GM23338 (cell line): ENCODE measurements around the gene CDKAL1. TPM values are rescaled to one million over a fixed set of nuclear protein-coding genes. Genes with fewer than 3 reads are reported as not detected.

Experiments
- ATAC-seq: fragments of 200-7000 bp; cut with Tn5 transposase; 3 replicates; pipeline ENCODE4 v1.9.1; 2020
- DNase-seq: peaks from one replicate; pipeline ENCODE4 v3.0.0-alpha.2; 2015; ENCODE audit warnings: low spot score
- H2AFZ ChIP-seq: fragments of 200-600 bp; sonication (generic); 2 replicates; pipeline ENCODE4 v1.8.0; 2016; ENCODE audit warnings: antibody characterized with exemption, mild to moderate bottlenecking, moderate library complexity
- H3F3A ChIP-seq: fragments of 200-600 bp; sonication (generic); replicated peaks from 2 replicates; pipeline ENCODE4 v1.8.0; 2017; ENCODE audit warnings: antibody characterized with exemption, mixed run types, low read depth
- H3K27ac ChIP-seq: fragments of 200-600 bp; sonication (generic); 2 replicates; pipeline ENCODE4 v1.6.1; 2016; ENCODE audit warnings: low read depth
- H3K27me3 ChIP-seq: fragments of 200-600 bp; sonication (generic); 2 replicates; pipeline ENCODE4 v1.8.0; 2016; ENCODE audit warnings: mild to moderate bottlenecking, mixed run types, moderate library complexity; ENCODE audit not compliant: insufficient read depth
- H3K36me3 ChIP-seq: fragments of 200-600 bp; sonication (generic); 2 replicates; pipeline ENCODE4 v1.8.0; 2016; ENCODE audit warnings: mild to moderate bottlenecking; ENCODE audit not compliant: insufficient read depth
- H3K4me1 ChIP-seq: fragments of 200-600 bp; sonication (generic); 2 replicates; pipeline ENCODE4 v1.8.0; 2016; ENCODE audit warnings: mild to moderate bottlenecking, moderate library complexity; ENCODE audit not compliant: insufficient read depth
- H3K4me2 ChIP-seq: fragments of 200-600 bp; sonication (generic); 2 replicates; pipeline ENCODE4 v1.7.1; 2017; ENCODE audit warnings: mixed run types
- H3K4me3 ChIP-seq: fragments of 200-600 bp; sonication (generic); 2 replicates; pipeline ENCODE4 v1.6.1; 2016; ENCODE audit warnings: mixed run types
- H3K79me2 ChIP-seq: fragments of 200-600 bp; sonication (generic); replicated peaks from 2 replicates; pipeline ENCODE4 v1.8.0; 2017; ENCODE audit warnings: mild to moderate bottlenecking; ENCODE audit not compliant: insufficient read depth
- H3K9me2 ChIP-seq: fragments of 200-600 bp; sonication (generic); 2 replicates; pipeline ENCODE4 v1.8.0; 2017; ENCODE audit not compliant: insufficient read depth
- H4K20me1 ChIP-seq: fragments of 200-600 bp; sonication (generic); replicated peaks from 2 replicates; pipeline ENCODE4 v1.8.0; 2017; ENCODE audit warnings: mild to moderate bottlenecking; ENCODE audit not compliant: insufficient read depth
- H3K27ac Mint-ChIP-seq: 2 replicates; pipeline ENCODE4 v1.8.0; 2020; ENCODE audit warnings: inconsistent platforms, mild to moderate bottlenecking, moderate library complexity, mixed read lengths
- H3K27me3 Mint-ChIP-seq: 3 replicates; pipeline ENCODE4 v1.8.0; 2022; ENCODE audit warnings: low read depth, mild to moderate bottlenecking, moderate library complexity, mixed read lengths, inconsistent platforms; ENCODE audit not compliant: insufficient read depth, poor library complexity
- H3K36me3 Mint-ChIP-seq: 3 replicates; pipeline ENCODE4 v1.8.0; 2021; ENCODE audit warnings: low read depth, mild to moderate bottlenecking, inconsistent platforms, moderate library complexity, mixed read lengths
- H3K4me1 Mint-ChIP-seq: 3 replicates; pipeline ENCODE4 v1.8.0; 2020; ENCODE audit warnings: mild to moderate bottlenecking, inconsistent platforms, mixed read lengths
- H3K4me3 Mint-ChIP-seq: 3 replicates; pipeline ENCODE4 v1.8.0; 2021; ENCODE audit warnings: moderate library complexity, mild to moderate bottlenecking, inconsistent platforms, mixed read lengths
- H3K9me3 Mint-ChIP-seq: 3 replicates; pipeline ENCODE4 v1.8.0; 2020; ENCODE audit warnings: moderate library complexity, mild to moderate bottlenecking, inconsistent platforms, mixed read lengths
- CTCF ChIP-seq, 2 experiments: fragments of 200-600 bp in 1 of 2; sonication (generic) in 1 of 2; conservative IDR thresholded peaks; 2 replicates each; pipeline versions ENCODE4 v1.5.1 to v1.6.1; 2016 to 2017; ENCODE audit warnings: antibody characterized with exemption in 2 of 2, low read depth in 2 of 2, mild to moderate bottlenecking in 2 of 2, moderate library complexity in 1 of 2
- EZH2 ChIP-seq: fragments of 200-600 bp; sonication (generic); IDR thresholded peaks from one replicate; pipeline ENCODE4 v1.8.0; 2017; ENCODE audit warnings: antibody characterized with exemption, mild to moderate bottlenecking, low read depth; ENCODE audit not compliant: unreplicated experiment
- EZH2phosphoT487 ChIP-seq: fragments of 200-600 bp; sonication (generic); IDR thresholded peaks from one replicate; pipeline ENCODE4 v1.8.1; 2018; ENCODE audit warnings: antibody characterized with exemption; ENCODE audit not compliant: unreplicated experiment
- JUNB ChIP-seq: IDR thresholded peaks from one replicate; pipeline ENCODE4 v1.6.1; 2016; ENCODE audit warnings: antibody characterized with exemption; ENCODE audit not compliant: unreplicated experiment
- NANOG ChIP-seq: IDR thresholded peaks from 2 replicates; pipeline ENCODE4 v1.6.1; 2016; ENCODE audit warnings: antibody characterized with exemption, borderline replicate concordance
- REST ChIP-seq: IDR thresholded peaks from one replicate; pipeline ENCODE4 v1.6.1; 2018; ENCODE audit warnings: antibody characterized with exemption; ENCODE audit not compliant: unreplicated experiment
- STAT1 ChIP-seq: IDR thresholded peaks from one replicate; pipeline ENCODE4 v1.6.1; 2016; ENCODE audit warnings: antibody characterized with exemption; ENCODE audit not compliant: unreplicated experiment
- ZNF114 ChIP-seq: fragments of 250-450 bp; sonication (Bioruptor Pico); IDR thresholded peaks from 2 replicates; pipeline ENCODE4 v1.5.0; 2020; ENCODE audit warnings: mild to moderate bottlenecking, moderate library complexity
- ZNF331 ChIP-seq: fragments of 250-450 bp; sonication (Bioruptor Pico); IDR thresholded peaks from 2 replicates; pipeline ENCODE4 v1.5.0; 2020; ENCODE audit warnings: low read depth, mild to moderate bottlenecking, moderate library complexity
- ZNF462 ChIP-seq: fragments of 250-450 bp; sonication (Bioruptor Pico); IDR thresholded peaks from 2 replicates; pipeline ENCODE4 v1.5.0; 2020; ENCODE audit warnings: mild to moderate bottlenecking, moderate library complexity
- polyA plus RNA-seq: library from polyadenylated mRNA; unstranded; fragments of >200 nt; fragmentation: Nextera tagmentation; extraction: Ambion mirVana; gene quantifications from 2 replicates; pipeline ENCODE4 v1.2.1, GENCODE V29; 2016
- total RNA-seq: library from RNA; depleted of rRNA; stranded (reverse); fragments of >200 nt; shearing (Covaris generic); gene quantifications from 2 replicates; pipeline ENCODE4 v1.2.3, GENCODE V29; 2014

Gene CDKAL1
- total and polyA plus RNA-seq, 2 experiments from 2014 or later = 17.8 to 35.0 TPM

GRCh38 chr6:20657274-20657800, 123.1 kb downstream of the CDKAL1 start:
- Histone ChIP-seq H3F3A (no peaks in the 10 kb centered on the region), H3K79me2 (no peaks in the 10 kb centered on the region; the same call in 1 of the 2 replicates), H4K20me1 (no peaks in the 10 kb centered on the region), H3K4me1 (peaks cover 17% of the 10 kb centered on the region), H3K4me2 (no peak overlapping the region), H3K27me3 (no peaks in the 10 kb centered on the region), H3K27ac (no peak overlapping the region), H2AFZ (no peak overlapping the region), H3K4me3 (no peak overlapping the region), H3K36me3 (no peaks in the 10 kb centered on the region), H3K9me2 (no peaks in the 10 kb centered on the region; the same call in 1 of the 2 replicates)
- H3K4me3 Mint-ChIP-seq = no peak overlapping the region
- no peak for TF ChIP-seq ZNF331
- no peak for TF ChIP-seq ZNF114 (CRISPR knock-in tag)
- no peak for TF ChIP-seq EZH2
- DNase-seq = no peak
- H3K27ac Mint-ChIP-seq = no peak overlapping the region
- no peaks in the 10 kb centered on the region for H3K9me3 Mint-ChIP-seq
- H3K4me1 Mint-ChIP-seq = peaks cover 37% of the 10 kb centered on the region
- no peaks in the 10 kb centered on the region for H3K27me3 Mint-ChIP-seq
- no peaks in the 10 kb centered on the region for H3K36me3 Mint-ChIP-seq
- ATAC-seq = no peak

GRCh38 chr6:20658053-20658452, 123.8 kb downstream of the CDKAL1 start:
- Histone ChIP-seq H3K9me2 (no peaks in the 10 kb centered on the region; the same call in 1 of the 2 replicates), H3K27me3 (no peaks in the 10 kb centered on the region), H3K4me3 (no peak overlapping the region), H3K79me2 (peaks cover 4% of the 10 kb centered on the region), H4K20me1 (no peaks in the 10 kb centered on the region), H3F3A (no peaks in the 10 kb centered on the region), H3K36me3 (no peaks in the 10 kb centered on the region), H3K4me2 (no peak overlapping the region), H3K4me1 (peaks cover 22% of the 10 kb centered on the region), H2AFZ (no peak overlapping the region), H3K27ac (no peak overlapping the region)
- DNase-seq (no peak), ATAC-seq (no peak)
- no peaks in the 10 kb centered on the region for H3K27me3 Mint-ChIP-seq
- no peak overlapping the region for H3K4me3 Mint-ChIP-seq
- H3K4me1 Mint-ChIP-seq = peaks cover 38% of the 10 kb centered on the region
- H3K27ac Mint-ChIP-seq = no peak overlapping the region
- TF ChIP-seq ZNF331 = no peak
- no peak for TF ChIP-seq ZNF462
- no peak for TF ChIP-seq JUNB
- no peak for TF ChIP-seq STAT1
- TF ChIP-seq NANOG = no peak
- TF ChIP-seq CTCF (conservative IDR thresholded peaks at IDR 0.05; ENCODE audit: low read depth in 2 of 2) = no peak
- no peak for TF ChIP-seq EZH2phosphoT487
- no peak for TF ChIP-seq REST
- no peaks in the 10 kb centered on the region for H3K36me3 Mint-ChIP-seq
- no peaks in the 10 kb centered on the region for H3K9me3 Mint-ChIP-seq
